ENCODE data around the gene PIPOX. TPM values are rescaled to one million over a fixed set of nuclear protein-coding genes. Genes with fewer than 3 reads are reported as not detected.
A peak's percentile ranks its signal among the peaks of the same experiment; 100 is the strongest.

PIPOX gene
- total RNA-seq, 4 donors from 2014 or later: 0.52 to 11.2 (median 6.7) TPM

DNA sequence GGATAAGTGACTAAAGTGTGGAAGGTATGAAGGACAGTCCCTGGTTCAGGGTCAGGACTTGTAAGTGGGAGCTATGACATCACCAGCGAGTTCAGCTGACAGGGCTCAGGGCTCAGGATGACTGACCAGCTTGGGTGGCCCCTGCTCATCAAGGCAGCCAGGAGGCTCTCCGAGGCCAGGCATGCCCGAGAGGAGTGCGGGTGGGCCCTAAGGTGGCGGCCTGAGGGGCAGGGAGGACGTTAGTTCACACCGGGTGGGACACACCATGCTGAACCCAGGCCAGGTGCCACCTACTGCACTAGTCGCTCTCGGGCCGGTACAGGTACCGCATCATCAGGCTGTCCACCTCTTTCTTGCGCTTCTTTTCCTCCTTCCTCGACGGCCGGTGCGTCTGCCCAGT is 36.5 kb downstream of the PIPOX start:
- TF ChIP-seq EP300 (IDR thresholded peaks at IDR 0.05): no peak
- no peak for TF ChIP-seq POLR2A (IDR thresholded peaks at IDR 0.05)
- no peak for TF ChIP-seq CTCF (IDR thresholded peaks at IDR 0.05)
- no peak for TF ChIP-seq POLR2AphosphoS5 (IDR thresholded peaks at IDR 0.05)
- Histone ChIP-seq H3K9me3 (no peaks in the 10 kb centered on the region), H3K36me3 (peaks cover 0 to 92% of the 10 kb centered on the region in 2 donors), H3K4me1 (peaks cover 0 to 7% (median 0%) of the 10 kb centered on the region in 3 donors), H3K27me3 (no peaks in the 10 kb centered on the region), H3K27ac (no peak overlapping the region), H3K4me3 (no peak overlapping the region)
- no peak for ATAC-seq
- WGBS, 2 donors (ENCODE audit: low coverage in 1 of 2): 89 to 92% methylated on average over 7 of the region's 16 CpGs

GRCh38 chr17:29079887-29080286 is 36.9 kb downstream of the PIPOX start:
- H3K36me3 ChIP-seq: peaks cover 0 to 92% of the 10 kb centered on the region in 2 donors

DNA sequence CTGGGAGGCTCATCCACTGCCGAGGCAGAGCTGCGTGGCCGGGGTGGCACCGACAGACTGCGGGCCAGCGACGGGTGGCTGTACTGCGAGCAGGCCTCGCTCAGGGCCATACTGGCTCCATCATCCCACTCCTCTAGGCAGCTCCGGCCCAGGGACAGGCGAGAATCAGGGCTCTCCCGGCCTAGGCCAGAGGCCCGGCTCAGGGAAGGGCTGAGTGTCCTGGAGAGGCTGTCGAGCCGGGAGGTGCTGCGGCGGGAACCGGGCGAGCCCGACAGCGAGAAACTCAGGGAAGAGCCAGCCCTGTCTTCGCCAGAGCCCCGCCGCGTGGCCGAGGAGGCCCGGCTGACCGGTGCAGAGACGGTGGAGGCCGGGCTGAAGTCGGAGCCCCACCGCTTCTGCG is 37.4 kb downstream of the PIPOX start:
- Histone ChIP-seq H3K4me1 (peaks cover 0 to 14% (median 0%) of the 10 kb centered on the region in 3 donors), H3K4me3 (no peak overlapping the region), H3K27me3 (no peaks in the 10 kb centered on the region), H3K27ac (no peak overlapping the region), H3K36me3 (peaks cover 0 to 94% of the 10 kb centered on the region in 2 donors), H3K9me3 (no peaks in the 10 kb centered on the region)
- TF ChIP-seq POLR2A (IDR thresholded peaks at IDR 0.05) (no peak), CTCF (IDR thresholded peaks at IDR 0.05) (no peak), POLR2AphosphoS5 (IDR thresholded peaks at IDR 0.05) (no peak), EP300 (IDR thresholded peaks at IDR 0.05) (no peak)
- ATAC-seq: no peak
- no CpG with 5 or more reads among the region's 33 CpGs for WGBS, 2 donors (ENCODE audit: low coverage in 1 of 2)

More at GRCh38 chr17:29079887-29080286, 36.9 kb downstream of the PIPOX start:
- no peak for TF ChIP-seq CTCF (IDR thresholded peaks at IDR 0.05)
- no peak for TF ChIP-seq POLR2A (IDR thresholded peaks at IDR 0.05)
- TF ChIP-seq POLR2AphosphoS5 (IDR thresholded peaks at IDR 0.05): no peak
- no peak for TF ChIP-seq EP300 (IDR thresholded peaks at IDR 0.05)
- Histone ChIP-seq H3K27ac (no peak overlapping the region), H3K27me3 (no peaks in the 10 kb centered on the region), H3K9me3 (no peaks in the 10 kb centered on the region), H3K4me3 (no peak overlapping the region), H3K4me1 (peaks cover 0 to 10% (median 0%) of the 10 kb centered on the region in 3 donors)
- ATAC-seq: no peak
- WGBS, 2 donors (ENCODE audit: low coverage in 1 of 2): 77% methylated on average over 6 of the region's 33 CpGs; no CpG with 5 or more reads in 1 of the 2 donors

GRCh38 chr17:29080965-29081364 is 38.0 kb downstream of the PIPOX start:
- TF ChIP-seq POLR2A (IDR thresholded peaks at IDR 0.05) (no peak), POLR2AphosphoS5 (IDR thresholded peaks at IDR 0.05) (no peak), EP300 (IDR thresholded peaks at IDR 0.05) (no peak), CTCF (IDR thresholded peaks at IDR 0.05) (no peak)
- ATAC-seq: no peak
- H3K27ac ChIP-seq: no peak overlapping the region
- H3K36me3 ChIP-seq: peaks cover 0 to 94% of the 10 kb centered on the region in 2 donors
- H3K4me1 ChIP-seq: peaks cover 0 to 14% (median 0%) of the 10 kb centered on the region in 3 donors
- no peaks in the 10 kb centered on the region for H3K9me3 ChIP-seq
- no peaks in the 10 kb centered on the region for H3K27me3 ChIP-seq
- WGBS, 2 donors (ENCODE audit: low coverage in 1 of 2): 81 to 85% methylated on average over 6 to 8 of the region's 14 CpGs
- no peak overlapping the region for H3K4me3 ChIP-seq

- no peak for ATAC-seq
- TF ChIP-seq POLR2AphosphoS5 (IDR thresholded peaks at IDR 0.05) (peak; percentile 21), EP300 (IDR thresholded peaks at IDR 0.05) (no peak), CTCF (IDR thresholded peaks at IDR 0.05) (no peak), POLR2A (IDR thresholded peaks at IDR 0.05) (no peak)
- Histone ChIP-seq H3K27me3 (no peaks in the 10 kb centered on the region), H3K4me1 (peaks cover 0 to 7% (median 0%) of the 10 kb centered on the region in 3 donors), H3K4me3 (no peak overlapping the region), H3K9me3 (no peaks in the 10 kb centered on the region), H3K36me3 (peaks cover 0 to 100% of the 10 kb centered on the region in 2 donors), H3K27ac (no peak overlapping the region)
- WGBS, 2 donors (ENCODE audit: low coverage in 1 of 2): 76 to 80% methylated on average over 1 to 12 of the region's 21 CpGs
Measured at GRCh38 chr17:29084541-29085146, 41.7 kb downstream of the PIPOX start.

Measured in gastroesophageal sphincter (tissue), 4 donors.